Measurements from ENCODE around the gene L2HGDH.

The L2HGDH gene

GRCh38 chr14:50242566-50243310 lies 69.3 kb downstream of the L2HGDH start:
- Histone ChIP-seq H3K4me3 (ENCODE audit: low read depth in 1 of 2, low read length in 2 of 2) (no peak overlapping the region), H3K27me3 (ENCODE audit: insufficient read depth, low read length, poor library complexity) (no peaks in the 10 kb centered on the region), H3K4me1 (ENCODE audit: insufficient read depth, low read length) (no peaks in the 10 kb centered on the region), H3K4me2 (ENCODE audit: insufficient read depth, low read length) (no peak overlapping the region), H3K9ac (ENCODE audit: low read depth, low read length) (no peak overlapping the region), H3K9me3 (ENCODE audit: insufficient read depth, low read length, severe bottlenecking) (no peaks in the 10 kb centered on the region), H2AFZ (ENCODE audit: low read depth, low read length) (no peak overlapping the region), H3K27ac (ENCODE audit: low read length) (no peak overlapping the region), H3K79me2 (ENCODE audit: insufficient read depth, low read length) (no peaks in the 10 kb centered on the region), H3K36me3 (ENCODE audit: insufficient read depth, low read length) (peaks cover 9% of the 10 kb centered on the region; the same call in 1 of the 2 replicates), H4K20me1 (ENCODE audit: insufficient read depth, low read length) (no peaks in the 10 kb centered on the region)
- DNase-seq: no peak
- ATAC-seq (ENCODE audit: insufficient read depth, low read depth): no peak
- no peak for TF ChIP-seq EZH2 (IDR thresholded peaks at IDR 0.05; ENCODE audit: borderline replicate concordance, low read depth, low read length, severe bottlenecking)
- no peak for TF ChIP-seq CTCF (IDR thresholded peaks at IDR 0.05; ENCODE audit: borderline replicate concordance, extremely low read depth, low read length, poor library complexity, severe bottlenecking)

- H3K27ac ChIP-seq (ENCODE audit: low read length): no peak overlapping the region
Measured at GRCh38 chr14:50242096-50242495, 69.9 kb downstream of the L2HGDH start.

GRCh38 chr14:50237427-50237826 lies 74.6 kb downstream of the L2HGDH start:
- ATAC-seq (ENCODE audit: insufficient read depth, low read depth) (no peak), DNase-seq (no peak)
- no peaks in the 10 kb centered on the region for H3K9me3 ChIP-seq (ENCODE audit: insufficient read depth, low read length, severe bottlenecking)
- H3K27ac ChIP-seq (ENCODE audit: low read length): no peak overlapping the region
- no peaks in the 10 kb centered on the region for H4K20me1 ChIP-seq (ENCODE audit: insufficient read depth, low read length)
- no peaks in the 10 kb centered on the region for H3K27me3 ChIP-seq (ENCODE audit: insufficient read depth, low read length, poor library complexity)
- no peaks in the 10 kb centered on the region for H3K79me2 ChIP-seq (ENCODE audit: insufficient read depth, low read length)
- H3K4me3 ChIP-seq (ENCODE audit: low read depth in 1 of 2, low read length in 2 of 2): no peak overlapping the region
- TF ChIP-seq EZH2 (IDR thresholded peaks at IDR 0.05; ENCODE audit: borderline replicate concordance, low read depth, low read length, severe bottlenecking) (no peak), CTCF (IDR thresholded peaks at IDR 0.05; ENCODE audit: borderline replicate concordance, extremely low read depth, low read length, poor library complexity, severe bottlenecking) (no peak)
- H3K9ac ChIP-seq (ENCODE audit: low read depth, low read length): no peak overlapping the region
- peaks cover 3% of the 10 kb centered on the region; the same call in 1 of the 2 replicates for H3K4me1 ChIP-seq (ENCODE audit: insufficient read depth, low read length)
- H2AFZ ChIP-seq (ENCODE audit: low read depth, low read length): no peak overlapping the region
- no peak overlapping the region for H3K4me2 ChIP-seq (ENCODE audit: insufficient read depth, low read length)
- H3K36me3 ChIP-seq (ENCODE audit: insufficient read depth, low read length): no peaks in the 10 kb centered on the region

More at GRCh38 chr14:50242096-50242495, 69.9 kb downstream of the L2HGDH start:
- Histone ChIP-seq H3K9me3 (ENCODE audit: insufficient read depth, low read length, severe bottlenecking) (no peaks in the 10 kb centered on the region), H3K36me3 (ENCODE audit: insufficient read depth, low read length) (peaks cover 9% of the 10 kb centered on the region; the same call in 1 of the 2 replicates), H4K20me1 (ENCODE audit: insufficient read depth, low read length) (no peaks in the 10 kb centered on the region), H2AFZ (ENCODE audit: low read depth, low read length) (no peak overlapping the region), H3K4me3 (ENCODE audit: low read depth in 1 of 2, low read length in 2 of 2) (no peak overlapping the region), H3K4me2 (ENCODE audit: insufficient read depth, low read length) (no peak overlapping the region), H3K79me2 (ENCODE audit: insufficient read depth, low read length) (no peaks in the 10 kb centered on the region), H3K4me1 (ENCODE audit: insufficient read depth, low read length) (no peaks in the 10 kb centered on the region), H3K27me3 (ENCODE audit: insufficient read depth, low read length, poor library complexity) (no peaks in the 10 kb centered on the region), H3K9ac (ENCODE audit: low read depth, low read length) (no peak overlapping the region)
- ATAC-seq (ENCODE audit: insufficient read depth, low read depth): no peak
- TF ChIP-seq EZH2 (IDR thresholded peaks at IDR 0.05; ENCODE audit: borderline replicate concordance, low read depth, low read length, severe bottlenecking) (no peak), CTCF (IDR thresholded peaks at IDR 0.05; ENCODE audit: borderline replicate concordance, extremely low read depth, low read length, poor library complexity, severe bottlenecking) (no peak)
- DNase-seq: no peak

Data from DND-41 (cell line).